H1 (cell line): ENCODE data around the gene MED10.

ENCODE experiments used
- CTCF ChIP-seq, 3 experiments: IDR thresholded peaks; 1 replicate in 2 of 3; 2 replicates in 1 of 3; pipeline versions ENCODE4 v1.5.1 to v1.6.1; 2011; ENCODE audit warnings: low read length in 3 of 3, mild to moderate bottlenecking in 3 of 3, inconsistent platforms in 2 of 3, low read depth in 1 of 3, moderate library complexity in 1 of 3; ENCODE audit not compliant: insufficient read depth in 1 of 3; ENCODE audit errors: control extremely low read depth in 1 of 3
- EP300 ChIP-seq, 2 experiments: IDR thresholded peaks; 1 replicate in 1 of 2; 2 replicates in 1 of 2; pipeline ENCODE4 v1.6.1; 2011 to 2012; ENCODE audit warnings: low read depth in 2 of 2, low read length in 2 of 2, mild to moderate bottlenecking in 2 of 2, borderline replicate concordance in 1 of 2, inconsistent platforms in 1 of 2, moderate library complexity in 1 of 2
- NRF1 ChIP-seq: IDR thresholded peaks from 2 replicates; pipeline ENCODE4 v1.6.1; 2011; ENCODE audit warnings: mild to moderate bottlenecking, low read depth, low read length, improper control_type of control experiment
- PHF8 ChIP-seq: fragments of 200-600 bp; sonication (generic); conservative IDR thresholded peaks from 2 replicates; pipeline ENCODE4 v1.7.1; 2012; ENCODE audit warnings: low read depth, mild to moderate bottlenecking, inconsistent platforms, low read length, moderate library complexity
- POLR2AphosphoS5 ChIP-seq: IDR thresholded peaks from 2 replicates; pipeline ENCODE4 v1.6.1; 2011; ENCODE audit warnings: low read depth, low read length
- SAP30 ChIP-seq: fragments of 300-600 bp; sonication (generic); IDR thresholded peaks from 2 replicates; pipeline ENCODE4 v1.7.1; 2012; ENCODE audit warnings: low read length, moderate library complexity, mild to moderate bottlenecking, inconsistent platforms; ENCODE audit not compliant: insufficient read depth, insufficient replicate concordance

GRCh38 chr5:6399980-6400910, 21.9 kb upstream of the MED10 start:
- TF ChIP-seq POLR2AphosphoS5 (no peak), PHF8 (no peak), CTCF (IDR thresholded peaks at IDR 0.05; ENCODE audit: control extremely low read depth in 1 of 3, insufficient read depth in 1 of 3, low read depth in 1 of 3, low read length in 3 of 3) (no peak), SAP30 (no peak), EP300 (IDR thresholded peaks at IDR 0.05; ENCODE audit: borderline replicate concordance in 1 of 2, low read depth in 2 of 2, low read length in 2 of 2) (no peak), NRF1 (no peak)
